ENCODE measurements around the gene IL1B.

DNA sequence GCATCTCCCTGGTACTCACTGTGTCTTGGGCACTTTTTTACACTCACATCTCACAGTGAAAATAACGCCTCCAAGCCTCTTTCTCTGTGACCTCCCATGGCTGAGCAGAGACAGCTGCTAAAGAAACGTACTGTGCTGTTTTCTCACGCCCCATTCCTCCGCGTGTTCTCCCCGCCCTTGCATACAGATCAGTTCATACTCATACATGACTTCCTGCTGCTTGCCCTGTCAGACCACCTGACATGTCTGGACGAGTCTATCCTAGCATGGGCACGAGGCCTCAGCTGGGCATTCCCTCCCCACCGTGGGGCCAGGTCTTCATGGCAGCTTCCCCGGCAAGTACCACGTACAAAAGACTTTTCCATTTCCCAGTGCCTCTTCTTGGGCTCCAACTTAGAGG, 31.0 kb downstream of the IL1B start:
- TF ChIP-seq, protein P1, sequence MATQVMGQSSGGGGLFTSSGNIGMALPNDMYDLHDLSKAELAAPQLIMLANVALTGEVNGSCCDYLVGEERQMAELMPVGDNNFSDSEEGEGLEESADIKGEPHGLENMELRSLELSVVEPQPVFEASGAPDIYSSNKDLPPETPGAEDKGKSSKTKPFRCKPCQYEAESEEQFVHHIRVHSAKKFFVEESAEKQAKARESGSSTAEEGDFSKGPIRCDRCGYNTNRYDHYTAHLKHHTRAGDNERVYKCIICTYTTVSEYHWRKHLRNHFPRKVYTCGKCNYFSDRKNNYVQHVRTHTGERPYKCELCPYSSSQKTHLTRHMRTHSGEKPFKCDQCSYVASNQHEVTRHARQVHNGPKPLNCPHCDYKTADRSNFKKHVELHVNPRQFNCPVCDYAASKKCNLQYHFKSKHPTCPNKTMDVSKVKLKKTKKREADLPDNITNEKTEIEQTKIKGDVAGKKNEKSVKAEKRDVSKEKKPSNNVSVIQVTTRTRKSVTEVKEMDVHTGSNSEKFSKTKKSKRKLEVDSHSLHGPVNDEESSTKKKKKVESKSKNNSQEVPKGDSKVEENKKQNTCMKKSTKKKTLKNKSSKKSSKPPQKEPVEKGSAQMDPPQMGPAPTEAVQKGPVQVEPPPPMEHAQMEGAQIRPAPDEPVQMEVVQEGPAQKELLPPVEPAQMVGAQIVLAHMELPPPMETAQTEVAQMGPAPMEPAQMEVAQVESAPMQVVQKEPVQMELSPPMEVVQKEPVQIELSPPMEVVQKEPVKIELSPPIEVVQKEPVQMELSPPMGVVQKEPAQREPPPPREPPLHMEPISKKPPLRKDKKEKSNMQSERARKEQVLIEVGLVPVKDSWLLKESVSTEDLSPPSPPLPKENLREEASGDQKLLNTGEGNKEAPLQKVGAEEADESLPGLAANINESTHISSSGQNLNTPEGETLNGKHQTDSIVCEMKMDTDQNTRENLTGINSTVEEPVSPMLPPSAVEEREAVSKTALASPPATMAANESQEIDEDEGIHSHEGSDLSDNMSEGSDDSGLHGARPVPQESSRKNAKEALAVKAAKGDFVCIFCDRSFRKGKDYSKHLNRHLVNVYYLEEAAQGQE (IDR thresholded peaks at IDR 0.05; ENCODE audit: low read depth, low read length): no peak
- TF ChIP-seq MXI1 (IDR thresholded peaks at IDR 0.05; ENCODE audit: low read depth, low read length) (no peak), POLR2AphosphoS5 (IDR thresholded peaks at IDR 0.05; ENCODE audit: low read depth, low read length) (no peak), MAX (IDR thresholded peaks at IDR 0.05; ENCODE audit: low read depth) (no peak)
